ENCODE data around the gene ALDH1L2. TPM values are rescaled to one million over a fixed set of nuclear protein-coding genes. Genes with fewer than 3 reads are reported as not detected.

The ALDH1L2 gene
- total RNA-seq, 1 experiment from 2014 or later = 1.9 TPM

GRCh38 chr12:105018012-105018411 lies 66.2 kb downstream of the ALDH1L2 start:
- Histone ChIP-seq H3T11ph (ENCODE audit: low read length) (no peak overlapping the region), H3K56ac (ENCODE audit: insufficient read length, low read depth, low read length) (no peak overlapping the region), H3K14ac (ENCODE audit: insufficient read depth, low read length) (no peak overlapping the region), H3K9ac (ENCODE audit: extremely low read depth, insufficient read length, low read length) (no peak overlapping the region), H4K20me1 (ENCODE audit: control insufficient read depth, insufficient read depth, insufficient read length) (no peaks in the 10 kb centered on the region), H4K8ac (replicated peaks; ENCODE audit: insufficient read length, low read depth, low read length) (no peak overlapping the region), H3K79me2 (ENCODE audit: insufficient read depth, low read length) (no peaks in the 10 kb centered on the region), H2BK20ac (ENCODE audit: low read depth, low read length, poor library complexity, severe bottlenecking) (no peak overlapping the region), H3K23ac (ENCODE audit: insufficient read length, low read depth, low read length) (no peak overlapping the region), H3K18ac (ENCODE audit: insufficient read length, low read depth, low read length) (no peak overlapping the region), H3K4ac (ENCODE audit: low read depth, low read length) (no peak overlapping the region), H2BK5ac (ENCODE audit: insufficient read length, low read length) (no peak overlapping the region), H2AK5ac (ENCODE audit: insufficient read length, low read length) (no peak overlapping the region), H3K27ac (ENCODE audit: insufficient read length, low read depth, low read length) (no peak overlapping the region), H2BK15ac (ENCODE audit: low read depth, low read length) (no peak overlapping the region), H3K27me3 (ENCODE audit: insufficient read depth, low read length) (no peaks in the 10 kb centered on the region), H3K23me2 (ENCODE audit: insufficient read length, low read depth, low read length, poor library complexity, severe bottlenecking) (no peaks in the 10 kb centered on the region), H4K5ac (ENCODE audit: insufficient read length, low read depth, low read length) (no peak overlapping the region), H3K4me2 (ENCODE audit: insufficient read depth, insufficient read length, low read length) (no peak overlapping the region), H3K79me1 (ENCODE audit: insufficient read depth, low read depth, low read length, poor library complexity, severe bottlenecking) (no peaks in the 10 kb centered on the region), H3K9me3 (ENCODE audit: control insufficient read depth, low read depth, low read length) (no peaks in the 10 kb centered on the region), H4K91ac (ENCODE audit: insufficient read length, low read depth, low read length) (no peak overlapping the region), H2BK12ac (ENCODE audit: insufficient read length, low read depth, low read length) (no peak overlapping the region), H2AFZ (ENCODE audit: low read length) (no peak overlapping the region), H3K4me1 (ENCODE audit: insufficient read depth, low read length) (no peaks in the 10 kb centered on the region), H2BK120ac (ENCODE audit: low read depth, low read length, poor library complexity, severe bottlenecking) (no peak overlapping the region)
- Mint-ChIP-seq H3K4me1 (peaks cover 11 to 14% of the 10 kb centered on the region in 2 experiments), H3K27me3 (ENCODE audit: low read depth) (no peaks in the 10 kb centered on the region), H3K27ac (no peak overlapping the region), H3K9me3 (no peaks in the 10 kb centered on the region), H3K36me3 (ENCODE audit: insufficient read depth in 1 of 3, low read depth in 3 of 3) (peaks cover 9 to 13% (median 10%) of the 10 kb centered on the region in 3 experiments; a peak in 6 of 7 replicates), H3K4me3 (no peak overlapping the region)
- no peak for DNase-seq
- TF ChIP-seq, protein P1, sequence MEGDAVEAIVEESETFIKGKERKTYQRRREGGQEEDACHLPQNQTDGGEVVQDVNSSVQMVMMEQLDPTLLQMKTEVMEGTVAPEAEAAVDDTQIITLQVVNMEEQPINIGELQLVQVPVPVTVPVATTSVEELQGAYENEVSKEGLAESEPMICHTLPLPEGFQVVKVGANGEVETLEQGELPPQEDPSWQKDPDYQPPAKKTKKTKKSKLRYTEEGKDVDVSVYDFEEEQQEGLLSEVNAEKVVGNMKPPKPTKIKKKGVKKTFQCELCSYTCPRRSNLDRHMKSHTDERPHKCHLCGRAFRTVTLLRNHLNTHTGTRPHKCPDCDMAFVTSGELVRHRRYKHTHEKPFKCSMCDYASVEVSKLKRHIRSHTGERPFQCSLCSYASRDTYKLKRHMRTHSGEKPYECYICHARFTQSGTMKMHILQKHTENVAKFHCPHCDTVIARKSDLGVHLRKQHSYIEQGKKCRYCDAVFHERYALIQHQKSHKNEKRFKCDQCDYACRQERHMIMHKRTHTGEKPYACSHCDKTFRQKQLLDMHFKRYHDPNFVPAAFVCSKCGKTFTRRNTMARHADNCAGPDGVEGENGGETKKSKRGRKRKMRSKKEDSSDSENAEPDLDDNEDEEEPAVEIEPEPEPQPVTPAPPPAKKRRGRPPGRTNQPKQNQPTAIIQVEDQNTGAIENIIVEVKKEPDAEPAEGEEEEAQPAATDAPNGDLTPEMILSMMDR (conservative IDR thresholded peaks at IDR 0.05) = no peak
- WGBS (ENCODE audit: extremely low coverage, insufficient read length, low lambda C conversion rate) = no CpG with 5 or more reads among the region's 4 CpGs

Measured in H9 (cell line).